Upper lobe of left lung (tissue), 4 donors: ENCODE measurements around the gene CAT.

ENCODE experiments used
- POLR2A ChIP-seq, 4 donors: fragments of 450-650 bp; IDR thresholded peaks; one replicate each; pipeline ENCODE4 v1.5.1; 2016 to 2017; ENCODE audit warnings: antibody characterized with exemption in 4 of 4, mild to moderate bottlenecking in 2 of 4
- TF ChIP-seq, protein P1 (sequence below), 6 experiments: fragments of 450-650 bp in 4 of 6; fragments of 200-600 bp in 2 of 6; sonication (generic) in 2 of 6; IDR thresholded peaks; one replicate each; pipeline ENCODE4 v1.5.1; 2016 to 2019; ENCODE audit warnings: antibody characterized with exemption in 6 of 6

- no peak for TF ChIP-seq POLR2A (IDR thresholded peaks at IDR 0.05)
- TF ChIP-seq, protein P1, sequence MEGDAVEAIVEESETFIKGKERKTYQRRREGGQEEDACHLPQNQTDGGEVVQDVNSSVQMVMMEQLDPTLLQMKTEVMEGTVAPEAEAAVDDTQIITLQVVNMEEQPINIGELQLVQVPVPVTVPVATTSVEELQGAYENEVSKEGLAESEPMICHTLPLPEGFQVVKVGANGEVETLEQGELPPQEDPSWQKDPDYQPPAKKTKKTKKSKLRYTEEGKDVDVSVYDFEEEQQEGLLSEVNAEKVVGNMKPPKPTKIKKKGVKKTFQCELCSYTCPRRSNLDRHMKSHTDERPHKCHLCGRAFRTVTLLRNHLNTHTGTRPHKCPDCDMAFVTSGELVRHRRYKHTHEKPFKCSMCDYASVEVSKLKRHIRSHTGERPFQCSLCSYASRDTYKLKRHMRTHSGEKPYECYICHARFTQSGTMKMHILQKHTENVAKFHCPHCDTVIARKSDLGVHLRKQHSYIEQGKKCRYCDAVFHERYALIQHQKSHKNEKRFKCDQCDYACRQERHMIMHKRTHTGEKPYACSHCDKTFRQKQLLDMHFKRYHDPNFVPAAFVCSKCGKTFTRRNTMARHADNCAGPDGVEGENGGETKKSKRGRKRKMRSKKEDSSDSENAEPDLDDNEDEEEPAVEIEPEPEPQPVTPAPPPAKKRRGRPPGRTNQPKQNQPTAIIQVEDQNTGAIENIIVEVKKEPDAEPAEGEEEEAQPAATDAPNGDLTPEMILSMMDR (IDR thresholded peaks at IDR 0.05): no peak
These were observed 26.9 kb upstream of the CAT start for GRCh38 chr11:34411791-34412190.
